GM12873 (cell line): ENCODE results near the gene ATP8A2.

Experiments used
- CTCF ChIP-seq: IDR thresholded peaks from 2 replicates; pipeline ENCODE4 v1.5.1; 2012; ENCODE audit warnings: low read depth, mild to moderate bottlenecking, moderate library complexity, low read length, control low read depth; ENCODE audit not compliant: insufficient read depth; ENCODE audit errors: missing control alignments

The ATP8A2 gene

GRCh38 chr13:25351404-25351803 is 20.4 kb upstream of the ATP8A2 start:
- TF ChIP-seq CTCF: no peak

GRCh38 chr13:25352230-25352629 is 19.5 kb upstream of the ATP8A2 start:
- TF ChIP-seq CTCF: no peak

- no peak for TF ChIP-seq CTCF
Measured at GRCh38 chr13:25352806-25353205, 19.0 kb upstream of the ATP8A2 start.

GRCh38 chr13:25353344-25353743 is 18.4 kb upstream of the ATP8A2 start:
- no peak for TF ChIP-seq CTCF

- TF ChIP-seq CTCF: no peak
Measured at GRCh38 chr13:25354377-25354776, 17.4 kb upstream of the ATP8A2 start.

GRCh38 chr13:25365720-25366235 is 6.0 kb upstream of the ATP8A2 start:
- TF ChIP-seq CTCF: no peak

GRCh38 chr13:25371158-25371874 is 458 bp upstream of the ATP8A2 start:
- no peak for TF ChIP-seq CTCF
